Liver (tissue), 9 donors: ENCODE measurements around the gene KRTAP6-3. TPM values are rescaled to one million over a fixed set of nuclear protein-coding genes. Genes with fewer than 3 reads are reported as not detected.

ENCODE experiments used
- DNase-seq: peaks from one replicate; pipeline ENCODE4 v3.0.0-alpha.2; 2017; ENCODE audit warnings: low spot score
- H3K27ac ChIP-seq, 2 donors: one replicate each; pipeline ENCODE4 v1.7.0; 2013; ENCODE audit warnings: inconsistent platforms in 2 of 2, low read length in 2 of 2, control low read depth in 1 of 2, low read depth in 1 of 2, mild to moderate bottlenecking in 1 of 2
- H3K27me3 ChIP-seq, 4 donors: one replicate each; pipeline versions ENCODE4 v1.6.1 to v1.7.0; 2013; ENCODE audit warnings: low read length in 3 of 4, inconsistent platforms in 1 of 4, mild to moderate bottlenecking in 1 of 4, moderate library complexity in 1 of 4; ENCODE audit not compliant: control insufficient read depth in 4 of 4, insufficient read depth in 4 of 4
- H3K36me3 ChIP-seq, 4 donors: one replicate each; pipeline versions ENCODE4 v1.6.1 to v1.7.0; 2013; ENCODE audit warnings: low read length in 3 of 4, mild to moderate bottlenecking in 3 of 4, low read depth in 1 of 4, moderate library complexity in 1 of 4; ENCODE audit not compliant: control insufficient read depth in 4 of 4, insufficient read depth in 3 of 4
- H3K4me1 ChIP-seq, 4 donors: one replicate each; pipeline versions ENCODE4 v1.6.1 to v1.7.0; 2013; ENCODE audit warnings: low read length in 3 of 4, mild to moderate bottlenecking in 3 of 4, moderate library complexity in 1 of 4; ENCODE audit not compliant: control insufficient read depth in 4 of 4, insufficient read depth in 4 of 4
- H3K4me3 ChIP-seq, 3 donors: one replicate each; pipeline versions ENCODE4 v1.6.1 to v1.7.0; 2013; ENCODE audit warnings: low read length in 3 of 3, control low read depth in 1 of 3, low read depth in 1 of 3, mild to moderate bottlenecking in 1 of 3
- H3K9ac ChIP-seq, 2 donors: one replicate each; pipeline ENCODE4 v1.7.0; 2013; ENCODE audit warnings: low read length in 2 of 2, mild to moderate bottlenecking in 2 of 2, moderate library complexity in 2 of 2, control low read depth in 1 of 2, low read depth in 1 of 2
- H3K9me3 ChIP-seq, 4 donors: one replicate each; pipeline versions ENCODE4 v1.6.1 to v1.7.0; 2013; ENCODE audit warnings: low read length in 3 of 4; ENCODE audit not compliant: control insufficient read depth in 4 of 4
- ATF3 ChIP-seq: IDR thresholded peaks from 2 replicates; pipeline ENCODE4 v1.6.1; 2016; ENCODE audit warnings: antibody characterized with exemption
- CTCF ChIP-seq: fragments of 150-350 bp; IDR thresholded peaks from 2 replicates; pipeline ENCODE4 v1.5.1; 2017; ENCODE audit warnings: improper control_type of control experiment, low read depth, low read length; ENCODE audit not compliant: missing input control
- EGR1 ChIP-seq, 2 donors: IDR thresholded peaks; 2 replicates each; pipeline ENCODE4 v1.6.1; 2016 to 2018; ENCODE audit warnings: antibody characterized with exemption in 2 of 2, low read depth in 2 of 2
- FOXA1 ChIP-seq: IDR thresholded peaks from 2 replicates; pipeline ENCODE4 v1.6.1; 2016; ENCODE audit warnings: antibody characterized with exemption
- FOXA2 ChIP-seq: IDR thresholded peaks from 2 replicates; pipeline ENCODE4 v1.6.1; 2016; ENCODE audit warnings: antibody characterized with exemption
- GABPA ChIP-seq, 2 donors: IDR thresholded peaks in 1 of 2; conservative IDR thresholded peaks in 1 of 2; 2 replicates each; pipeline ENCODE4 v1.6.1; 2016; ENCODE audit warnings: antibody characterized with exemption in 2 of 2, mild to moderate bottlenecking in 1 of 2, moderate library complexity in 1 of 2
- HNF4A ChIP-seq, 2 donors: conservative IDR thresholded peaks; 2 replicates each; pipeline ENCODE4 v1.6.1; 2016; ENCODE audit warnings: antibody characterized with exemption in 2 of 2, mild to moderate bottlenecking in 2 of 2
- HNF4G ChIP-seq: IDR thresholded peaks from 2 replicates; pipeline ENCODE4 v1.6.1; 2016; ENCODE audit warnings: antibody characterized with exemption
- JUND ChIP-seq, 2 donors: IDR thresholded peaks; 2 replicates each; pipeline ENCODE4 v1.6.1; 2016; ENCODE audit warnings: antibody characterized with exemption in 2 of 2
- MAX ChIP-seq: IDR thresholded peaks from 2 replicates; pipeline ENCODE4 v1.6.1; 2016; ENCODE audit warnings: antibody characterized with exemption
- NR2F2 ChIP-seq: IDR thresholded peaks from 2 replicates; pipeline ENCODE4 v1.6.1; 2016; ENCODE audit warnings: antibody characterized with exemption
- RAD21 ChIP-seq, 2 donors: IDR thresholded peaks; 2 replicates each; pipeline ENCODE4 v1.6.1; 2016; ENCODE audit warnings: antibody characterized with exemption in 2 of 2, mild to moderate bottlenecking in 2 of 2
- REST ChIP-seq: IDR thresholded peaks from 2 replicates; pipeline ENCODE4 v1.6.1; 2016; ENCODE audit warnings: antibody characterized with exemption, mild to moderate bottlenecking
- RXRA ChIP-seq, 2 donors: IDR thresholded peaks; 2 replicates each; pipeline ENCODE4 v1.6.1; 2017 to 2018; ENCODE audit warnings: antibody characterized with exemption in 2 of 2, mild to moderate bottlenecking in 1 of 2
- SP1 ChIP-seq: IDR thresholded peaks from 2 replicates; pipeline ENCODE4 v1.6.1; 2018; ENCODE audit warnings: antibody characterized with exemption, mild to moderate bottlenecking
- TAF1 ChIP-seq: conservative IDR thresholded peaks from 2 replicates; pipeline ENCODE4 v1.6.1; 2016; ENCODE audit warnings: antibody characterized with exemption, mild to moderate bottlenecking
- YY1 ChIP-seq: IDR thresholded peaks from 2 replicates; pipeline ENCODE4 v1.6.1; 2016; ENCODE audit warnings: antibody characterized with exemption, mild to moderate bottlenecking
- ZBTB33 ChIP-seq: IDR thresholded peaks from 2 replicates; pipeline ENCODE4 v1.6.1; 2016; ENCODE audit warnings: antibody characterized with exemption
- polyA plus RNA-seq, 2 donors: library from polyadenylated mRNA; stranded (reverse) in 1 of 2; unstranded in 1 of 2; fragments of 200-250 nt in 1 of 2; fragments of >200 nt in 1 of 2; fragmentation: Nextera tagmentation in 1 of 2; extraction: Ambion mirVana in 1 of 2; gene quantifications; one replicate each; pipeline versions ENCODE4 v1.2.1 to v1.2.3, GENCODE V29; 2013 to 2015
- total RNA-seq, 2 donors: library from RNA; depleted of rRNA; stranded (reverse); fragments of >200 nt; gene quantifications; one replicate each; pipeline ENCODE4 v1.2.3, GENCODE V29; 2014
- donor health status: healthy.
- donor health status: healthy.
- donor health status: healthy.
- donor health status: healthy.
- donor health status: healthy.

KRTAP6-3 gene
- total and polyA plus RNA-seq, 4 donors: not detected

- TF ChIP-seq REST (no peak), ATF3 (no peak), JUND (IDR thresholded peaks at IDR 0.05) (no peak), FOXA1 (no peak), SP1 (no peak), HNF4G (no peak), NR2F2 (no peak), GABPA (IDR thresholded peaks at IDR 0.05 in 1 of 2, conservative IDR thresholded peaks at IDR 0.05 in 1 of 2) (no peak), EGR1 (IDR thresholded peaks at IDR 0.05; ENCODE audit: low read depth in 2 of 2) (no peak), ZBTB33 (no peak), FOXA2 (no peak), YY1 (no peak), CTCF (no peak), TAF1 (no peak), MAX (no peak), HNF4A (conservative IDR thresholded peaks at IDR 0.05) (no peak), RXRA (IDR thresholded peaks at IDR 0.05) (no peak), RAD21 (IDR thresholded peaks at IDR 0.05) (no peak)
- no peak overlapping the region for H3K9ac ChIP-seq
Observed at GRCh38 chr21:30577766-30578165, 14.5 kb upstream of the KRTAP6-3 start.

More at GRCh38 chr21:30577766-30578165, 14.5 kb upstream of the KRTAP6-3 start:
- Histone ChIP-seq H3K27me3 (no peaks in the 10 kb centered on the region), H3K4me3 (no peak overlapping the region), H3K9me3 (no peaks in the 10 kb centered on the region), H3K27ac (no peak overlapping the region), H3K36me3 (no peaks in the 10 kb centered on the region), H3K4me1 (no peaks in the 10 kb centered on the region)
- no peak for DNase-seq
